GM19193 (cell line): Measurements from ENCODE around the gene YPEL2.

ENCODE experiments used
- POLR2A ChIP-seq: IDR thresholded peaks from 4 replicates; pipeline ENCODE4 v1.6.1; 2011; ENCODE audit not compliant: insufficient read depth, insufficient read length; ENCODE audit errors: extremely low read depth

Gene YPEL2

DNA sequence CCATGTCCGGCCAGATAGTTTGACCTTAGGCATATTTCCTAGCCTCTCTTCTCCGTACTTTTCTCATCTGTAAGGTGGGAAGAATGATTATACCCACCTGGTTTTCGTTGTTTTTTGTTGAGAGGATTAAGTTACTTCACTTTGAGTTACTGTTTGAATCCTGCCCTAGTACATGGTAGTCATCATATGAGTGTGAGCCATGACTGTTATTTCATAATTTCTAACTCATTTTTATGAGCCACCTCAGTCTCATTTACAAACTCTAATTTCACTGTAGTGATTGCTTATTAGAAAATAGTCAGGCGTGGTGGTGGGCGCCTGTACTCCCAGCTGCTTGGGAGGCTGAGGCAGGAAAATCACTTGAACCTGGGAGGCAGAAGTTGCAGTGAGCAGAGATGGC is 45.1 kb downstream of the YPEL2 start:
- TF ChIP-seq POLR2A: no peak

DNA sequence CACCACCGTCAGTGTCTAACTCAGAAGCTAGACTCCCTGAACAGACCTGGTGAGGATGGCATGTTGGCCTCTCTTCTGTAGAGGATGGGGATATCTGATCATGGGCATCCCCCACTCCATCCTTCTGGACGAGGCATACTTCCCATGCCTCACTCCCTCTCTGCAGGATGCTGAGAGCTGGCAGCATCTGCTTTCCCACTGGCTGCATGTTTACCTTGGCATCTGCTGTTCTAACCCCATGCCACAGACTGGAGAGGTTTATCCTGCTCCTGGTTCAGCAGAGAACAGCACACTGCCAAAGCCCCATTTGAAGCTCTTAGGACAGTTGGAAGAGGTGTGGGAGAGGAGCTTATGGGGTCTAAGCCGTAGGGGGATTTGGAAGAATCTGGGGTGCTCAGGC is 46.0 kb downstream of the YPEL2 start:
- no peak for TF ChIP-seq POLR2A

DNA sequence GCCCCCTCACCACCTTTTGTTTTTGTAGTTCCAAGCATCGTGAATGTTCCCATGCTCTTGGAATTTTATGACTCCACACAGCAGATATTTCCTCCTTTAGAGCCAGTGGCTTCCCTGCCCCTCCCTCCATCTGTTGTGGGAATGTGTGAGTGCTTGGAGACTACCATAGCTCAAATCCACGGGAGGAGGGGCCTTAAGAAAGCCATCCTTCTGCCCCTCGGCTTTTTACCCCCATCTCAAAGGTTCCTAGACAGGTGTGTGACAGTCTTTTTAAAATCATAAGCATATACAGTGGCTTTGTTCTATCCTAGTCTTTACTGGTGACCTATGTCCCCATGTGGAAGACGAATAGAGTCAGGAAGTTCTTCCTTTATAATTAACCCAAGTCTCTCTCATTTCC is 47.2 kb downstream of the YPEL2 start:
- TF ChIP-seq POLR2A: no peak

DNA sequence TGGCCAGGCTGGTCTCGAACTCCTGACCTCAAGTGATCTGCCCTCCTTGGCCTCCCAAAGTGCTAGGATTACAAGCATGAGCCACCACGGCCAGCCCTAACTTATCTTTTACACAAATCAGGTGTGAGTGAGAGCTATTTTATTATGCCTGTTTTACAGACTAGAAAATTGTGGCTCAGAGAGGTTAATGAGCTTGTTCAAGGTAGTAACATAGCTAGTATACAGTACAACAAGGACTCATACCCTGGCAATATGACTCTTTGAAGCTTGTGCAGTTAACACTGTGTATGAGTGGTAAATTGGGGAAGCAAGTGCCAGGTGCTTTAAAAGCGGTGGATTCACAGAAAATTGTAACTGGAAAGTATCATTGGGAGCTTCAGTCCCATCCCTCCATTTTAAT is 49.0 kb downstream of the YPEL2 start:
- no peak for TF ChIP-seq POLR2A

DNA sequence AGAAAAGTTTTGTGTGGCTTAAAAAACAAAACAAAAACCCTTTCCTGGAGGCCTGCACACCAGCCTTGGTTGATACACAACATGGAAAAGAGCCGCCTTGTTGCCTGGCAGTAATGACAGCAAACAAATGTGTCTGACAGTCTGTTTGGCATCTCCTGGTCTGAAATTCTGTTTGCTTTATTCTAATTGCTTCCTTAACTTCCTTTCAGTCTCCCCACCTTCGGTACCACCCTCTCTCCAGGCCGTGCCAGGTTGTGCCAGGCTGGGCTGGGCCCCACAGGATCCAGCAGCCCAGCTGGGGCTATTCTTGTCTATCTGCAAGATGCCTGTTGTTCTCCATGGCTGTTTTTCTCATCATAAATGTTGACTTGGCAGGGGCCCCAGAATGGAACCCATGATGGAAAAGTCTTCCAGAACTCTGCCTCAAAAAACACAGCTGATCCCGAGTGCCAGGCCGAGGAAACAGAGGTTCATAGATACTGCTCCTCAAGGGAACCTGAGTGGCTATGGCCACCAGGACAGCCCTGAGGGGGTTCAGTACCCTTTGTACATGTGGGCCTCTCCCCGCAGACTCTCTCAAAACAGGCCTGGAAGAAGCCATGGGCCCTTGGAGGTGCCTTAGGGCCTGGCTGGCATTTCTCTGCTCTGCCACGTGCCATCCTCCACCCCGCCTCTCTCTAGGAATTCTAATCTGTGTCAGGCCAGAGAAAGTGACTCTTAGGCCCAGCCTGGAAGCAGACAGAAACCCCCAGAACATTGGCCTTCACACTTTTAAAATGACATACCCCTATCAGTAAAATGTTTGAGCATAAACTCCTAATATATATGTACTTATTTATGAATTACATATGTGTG is 50.5 kb downstream of the YPEL2 start:
- no peak for TF ChIP-seq POLR2A

DNA sequence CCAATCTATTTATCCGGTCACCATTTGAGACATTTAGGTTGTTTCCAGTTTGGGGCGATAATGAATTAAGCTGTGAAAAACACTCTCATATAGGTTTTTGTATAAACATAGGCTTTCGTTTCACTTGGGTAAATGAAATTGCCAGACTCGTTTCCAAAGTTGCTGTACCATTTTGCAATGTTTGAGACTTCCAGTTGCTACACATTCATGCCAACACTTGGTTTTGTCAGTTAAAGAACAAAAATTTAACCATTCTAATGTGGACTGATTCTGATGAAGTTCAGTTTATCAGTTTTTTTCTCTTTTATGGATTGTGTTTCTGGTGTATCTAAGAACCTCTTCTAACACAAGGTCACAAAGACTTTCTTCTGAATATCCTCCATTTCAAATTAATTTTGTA is 52.4 kb downstream of the YPEL2 start:
- TF ChIP-seq POLR2A: no peak

DNA sequence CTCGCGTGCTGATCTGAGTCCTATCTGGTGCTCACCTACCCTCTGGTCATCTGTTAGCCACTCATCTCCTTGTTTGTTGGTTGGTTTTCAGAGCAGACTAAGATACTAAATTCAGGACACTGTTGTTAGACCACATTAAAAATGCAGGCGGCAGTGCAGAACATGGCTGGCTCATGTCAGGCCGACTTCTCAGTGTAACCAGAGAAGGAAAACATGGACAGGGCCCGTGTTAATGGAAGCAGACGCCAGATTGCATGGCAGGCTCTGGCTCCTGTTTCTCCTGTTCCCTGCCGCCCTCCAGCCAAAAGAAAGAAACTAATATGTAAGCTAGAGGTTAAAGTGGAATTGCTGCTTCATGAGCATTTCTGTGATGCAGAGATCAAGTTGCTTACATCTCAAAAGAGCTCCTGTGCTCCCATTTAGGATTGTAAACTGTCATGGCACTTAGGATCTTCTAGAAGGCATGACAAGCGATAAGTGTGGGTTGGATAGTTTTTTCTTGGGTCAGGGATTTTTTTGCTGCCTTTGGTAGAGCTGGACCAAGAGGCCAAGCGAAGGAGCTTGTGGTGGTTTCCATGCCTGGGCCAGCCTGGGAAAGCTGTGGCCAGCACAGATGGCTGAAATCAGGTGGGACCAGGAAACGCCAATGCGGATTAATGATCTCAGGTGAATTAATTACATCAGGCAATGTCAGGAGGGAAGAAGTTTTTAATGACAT is 56.1 kb downstream of the YPEL2 start:
- TF ChIP-seq POLR2A: no peak

DNA sequence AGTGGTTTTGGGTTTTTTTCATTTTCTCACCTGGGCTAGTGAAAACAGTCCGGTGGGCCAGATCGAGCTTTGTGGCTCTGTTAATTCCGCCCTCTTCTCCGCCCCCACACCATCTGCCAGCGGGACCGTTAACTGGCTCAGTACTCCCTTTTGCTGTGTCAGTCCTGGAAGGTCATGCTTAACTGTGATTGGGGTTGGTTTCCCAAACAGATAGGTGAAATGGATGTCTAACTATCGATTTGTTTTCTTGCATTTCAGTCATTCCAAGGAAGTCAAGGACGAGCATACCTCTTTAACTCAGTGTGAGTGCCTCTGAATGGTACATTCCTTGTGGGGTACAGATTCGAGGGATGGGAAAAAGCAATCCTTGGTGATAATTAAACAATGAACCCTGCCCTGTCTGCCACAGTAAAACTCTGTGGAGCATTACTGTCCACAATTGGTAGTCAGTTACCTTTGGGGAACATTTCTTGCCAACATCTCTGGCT is 56.7 kb downstream of the YPEL2 start:
- no peak for TF ChIP-seq POLR2A

DNA sequence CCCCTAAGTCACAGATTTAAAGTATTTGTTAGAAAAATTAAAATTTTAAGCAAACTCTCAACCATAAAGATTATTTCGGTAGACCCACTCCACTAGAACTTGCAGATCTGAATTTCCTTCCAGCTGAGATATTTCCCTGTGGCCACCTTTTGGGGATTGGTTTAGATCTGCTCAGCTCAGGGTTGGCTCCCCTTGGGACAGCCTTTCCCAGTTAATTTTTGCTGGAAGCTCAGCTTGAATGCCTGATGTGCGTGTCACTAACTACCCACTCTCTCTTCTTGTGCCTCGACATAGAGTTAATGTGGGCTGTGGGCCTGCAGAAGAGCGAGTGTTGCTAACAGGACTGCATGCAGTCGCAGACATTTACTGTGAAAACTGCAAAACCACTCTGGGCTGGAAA is 57.6 kb downstream of the YPEL2 start:
- TF ChIP-seq POLR2A: no peak

DNA sequence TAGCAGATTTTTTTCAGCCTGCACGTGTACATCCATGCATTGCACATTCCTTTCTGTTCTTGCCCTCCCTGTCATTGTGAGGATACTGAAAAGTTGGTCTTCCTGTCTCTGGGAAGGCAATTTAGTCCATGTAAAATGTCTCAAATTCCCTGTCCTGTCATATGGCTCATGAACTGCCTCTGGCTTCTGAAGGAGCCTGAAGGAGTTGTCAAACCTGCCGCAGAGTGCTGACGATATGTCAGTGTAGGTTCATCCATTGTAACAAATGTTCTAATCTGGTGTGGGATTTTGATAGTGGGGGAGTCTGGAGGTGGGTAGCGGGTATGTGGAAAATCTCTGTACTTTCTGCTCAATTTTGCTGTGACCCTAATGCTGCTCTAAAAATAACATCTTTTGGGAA is 59.6 kb downstream of the YPEL2 start:
- TF ChIP-seq POLR2A: no peak

DNA sequence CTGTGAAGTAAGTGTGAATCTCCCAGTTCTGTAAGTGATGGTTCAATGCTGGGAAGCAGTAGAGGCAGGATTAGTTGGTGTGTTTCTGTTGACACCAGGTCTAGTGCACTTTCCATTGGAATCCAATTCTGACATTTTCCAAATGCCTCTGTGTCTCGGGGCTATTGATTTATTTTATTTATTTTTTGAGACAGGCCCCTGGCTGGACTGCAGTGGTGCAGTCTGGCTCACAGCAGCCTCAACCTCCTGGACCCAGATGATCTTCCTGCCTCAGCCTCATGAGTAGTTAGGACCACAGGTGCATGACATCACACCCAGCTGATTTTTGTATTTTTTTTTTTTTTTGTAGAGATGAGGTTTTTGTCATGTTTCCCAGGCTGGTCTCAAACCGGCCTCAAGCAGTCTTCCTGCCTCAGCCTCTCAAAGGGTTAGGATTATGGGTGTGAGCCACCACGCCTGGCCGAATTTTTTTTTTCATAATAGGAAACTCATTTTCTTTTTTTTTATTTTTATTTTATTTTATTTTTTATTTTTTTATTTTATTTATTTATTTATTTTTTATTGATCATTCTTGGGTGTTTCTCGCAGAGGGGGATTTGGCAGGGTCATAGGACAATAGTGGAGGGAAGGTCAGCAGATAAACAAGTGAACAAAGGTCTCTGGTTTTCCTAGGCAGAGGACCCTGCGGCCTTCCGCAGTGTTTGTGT is 61.7 kb downstream of the YPEL2 start:
- no peak for TF ChIP-seq POLR2A

DNA sequence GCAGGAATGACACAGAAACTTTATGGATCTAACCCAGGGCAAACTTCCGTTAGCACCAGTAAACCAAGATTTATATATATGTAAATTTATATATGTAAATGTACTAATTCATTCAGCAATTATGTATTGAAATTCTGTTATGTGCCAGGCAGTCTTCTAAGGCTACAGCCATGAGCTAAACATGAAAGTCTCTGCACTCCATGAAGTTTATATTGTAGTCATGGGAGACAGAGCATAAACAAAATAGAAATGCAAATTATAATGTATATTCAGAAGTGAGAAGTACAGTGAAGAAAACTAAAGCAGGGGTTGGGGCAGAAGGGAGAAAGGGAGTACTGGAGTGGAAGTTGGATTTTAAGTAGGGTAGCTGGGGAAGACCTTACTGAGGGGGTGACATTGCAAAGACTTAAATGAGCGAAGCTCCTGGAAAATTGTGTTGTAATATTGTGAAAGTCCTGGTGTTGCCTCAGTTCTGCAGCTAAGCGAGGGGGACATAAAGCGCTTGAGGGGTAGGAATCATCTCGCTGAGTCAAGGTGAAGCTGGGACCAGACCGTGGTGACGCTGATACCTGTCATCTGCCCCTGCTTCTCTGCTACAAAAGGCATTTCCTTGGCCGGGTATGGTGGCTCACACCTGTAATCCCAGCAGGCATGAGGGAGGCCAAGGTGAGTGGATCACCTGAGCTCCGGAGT is 64.8 kb downstream of the YPEL2 start:
- TF ChIP-seq POLR2A: no peak

DNA sequence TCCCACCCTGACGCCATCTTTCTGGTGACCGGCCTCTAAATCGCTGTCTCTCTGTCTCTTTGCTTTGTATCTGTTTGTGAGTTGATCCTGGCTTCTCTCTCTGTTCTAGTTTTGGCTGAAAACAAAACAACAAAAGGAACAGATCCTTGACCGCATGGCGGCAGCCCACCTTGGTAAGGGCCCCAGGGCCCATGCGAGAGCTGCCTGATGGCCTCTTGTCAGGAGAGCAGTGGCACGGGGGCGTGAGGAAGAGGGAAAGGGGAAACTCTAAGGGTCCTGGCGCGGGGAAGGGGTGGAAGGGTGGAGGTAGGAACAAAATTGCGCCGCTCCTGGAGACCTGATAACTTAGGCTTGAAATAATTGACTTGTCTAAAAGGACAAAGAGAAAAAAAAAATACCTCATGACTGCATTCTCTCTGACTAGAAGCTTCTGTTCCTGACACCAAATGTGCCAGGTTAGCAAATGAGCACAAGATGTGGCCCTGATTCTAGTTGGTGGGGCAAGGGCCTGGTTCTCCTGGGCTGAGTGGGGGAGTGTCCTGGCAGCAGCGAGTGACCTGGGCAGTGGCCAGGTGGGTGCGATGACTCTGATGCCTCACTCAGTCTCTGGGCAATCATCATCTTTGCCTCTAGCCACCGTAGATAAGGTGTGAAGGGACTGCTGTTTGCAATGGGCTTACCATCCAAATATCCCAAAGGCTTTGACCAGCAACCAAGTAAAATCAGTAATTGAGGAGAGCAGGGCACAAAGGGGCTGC is 66.0 kb downstream of the YPEL2 start:
- no peak for TF ChIP-seq POLR2A

DNA sequence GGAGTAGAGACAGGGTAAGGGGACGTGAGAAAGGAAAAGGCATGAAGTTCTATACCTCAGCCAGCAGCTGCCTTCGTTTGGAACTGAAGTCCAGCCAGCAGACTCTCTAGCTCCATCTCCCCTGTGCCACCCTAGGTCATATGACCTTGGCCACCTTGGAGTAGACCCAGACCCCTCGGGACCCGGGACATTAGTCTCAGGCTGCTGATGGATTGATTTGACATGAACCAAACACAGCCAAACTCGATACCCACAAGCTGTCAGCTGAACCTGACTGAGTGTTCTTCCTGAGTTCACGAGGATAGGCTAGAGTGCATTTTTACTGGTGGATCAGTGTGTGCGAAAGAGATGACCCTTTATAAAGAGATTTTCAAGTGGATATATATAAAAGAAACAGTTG is 68.5 kb downstream of the YPEL2 start:
- no peak for TF ChIP-seq POLR2A
